ENCODE measurements around the gene CCIN. TPM values are rescaled to one million over a fixed set of nuclear protein-coding genes. Genes with fewer than 3 reads are reported as not detected.

Gene CCIN
- total RNA-seq, 1 donor from 2014 or later = 0.18 TPM

DNA sequence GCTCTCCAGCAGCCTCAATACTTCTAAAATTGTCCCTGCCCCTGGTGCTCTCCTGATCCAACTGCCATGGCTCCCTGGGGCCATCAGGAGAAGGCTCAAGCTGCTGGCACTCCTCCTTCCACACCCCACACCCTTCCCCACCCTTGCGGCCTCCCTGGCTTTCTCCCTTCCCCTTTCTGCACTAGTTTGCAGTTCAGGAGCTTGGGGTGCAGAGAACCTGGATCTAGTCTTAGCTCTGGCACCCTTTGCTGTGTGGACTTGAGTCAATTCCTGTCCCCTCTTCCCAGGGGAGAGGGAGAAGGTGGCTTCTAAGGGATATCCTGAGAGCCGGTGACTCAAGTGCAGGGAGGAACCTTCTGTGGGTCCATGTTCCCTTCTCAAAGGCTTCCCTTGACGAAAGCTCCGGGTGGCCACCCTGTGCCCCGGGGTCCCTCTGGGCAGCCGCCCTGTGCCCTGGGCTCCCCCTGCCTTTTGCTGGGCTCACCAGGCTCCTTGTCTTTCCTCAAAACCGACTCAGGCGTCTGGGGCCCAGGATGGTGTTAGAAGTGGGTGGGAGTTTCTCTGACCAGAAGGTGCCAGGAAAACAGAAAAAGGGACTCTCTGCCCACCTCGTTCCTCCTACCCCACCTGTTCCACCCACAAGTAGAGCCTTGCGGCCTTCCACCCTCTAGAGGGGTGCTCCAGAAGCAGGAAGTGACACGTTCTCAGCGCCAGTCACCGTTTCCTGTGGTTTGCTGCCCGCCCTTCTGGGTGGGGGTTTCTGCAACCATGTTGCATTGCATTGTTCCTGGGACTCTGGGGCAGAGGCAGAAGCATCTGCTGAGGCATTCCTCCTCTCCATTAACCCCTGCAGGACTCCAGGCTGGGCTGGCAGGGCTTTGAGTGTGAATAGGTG is 17.6 kb upstream of the CCIN start:
- intact Hi-C loops (cut with DNase I) = no loop called here
- peaks cover 87% of the 10 kb centered on the region for H3K4me1 ChIP-seq
- peaks cover 22% of the 10 kb centered on the region for H3K36me3 ChIP-seq
- TF ChIP-seq, protein P1, sequence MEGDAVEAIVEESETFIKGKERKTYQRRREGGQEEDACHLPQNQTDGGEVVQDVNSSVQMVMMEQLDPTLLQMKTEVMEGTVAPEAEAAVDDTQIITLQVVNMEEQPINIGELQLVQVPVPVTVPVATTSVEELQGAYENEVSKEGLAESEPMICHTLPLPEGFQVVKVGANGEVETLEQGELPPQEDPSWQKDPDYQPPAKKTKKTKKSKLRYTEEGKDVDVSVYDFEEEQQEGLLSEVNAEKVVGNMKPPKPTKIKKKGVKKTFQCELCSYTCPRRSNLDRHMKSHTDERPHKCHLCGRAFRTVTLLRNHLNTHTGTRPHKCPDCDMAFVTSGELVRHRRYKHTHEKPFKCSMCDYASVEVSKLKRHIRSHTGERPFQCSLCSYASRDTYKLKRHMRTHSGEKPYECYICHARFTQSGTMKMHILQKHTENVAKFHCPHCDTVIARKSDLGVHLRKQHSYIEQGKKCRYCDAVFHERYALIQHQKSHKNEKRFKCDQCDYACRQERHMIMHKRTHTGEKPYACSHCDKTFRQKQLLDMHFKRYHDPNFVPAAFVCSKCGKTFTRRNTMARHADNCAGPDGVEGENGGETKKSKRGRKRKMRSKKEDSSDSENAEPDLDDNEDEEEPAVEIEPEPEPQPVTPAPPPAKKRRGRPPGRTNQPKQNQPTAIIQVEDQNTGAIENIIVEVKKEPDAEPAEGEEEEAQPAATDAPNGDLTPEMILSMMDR (IDR thresholded peaks at IDR 0.05) = no peak
- H3K27me3 ChIP-seq (ENCODE audit: low read depth) = no peaks in the 10 kb centered on the region
- no peaks in the 10 kb centered on the region for H3K9me3 ChIP-seq
- peak overlapping the region; percentile 83 for H3K27ac ChIP-seq
- DNase-seq (peak; percentile 87), ATAC-seq (peak; percentile 74 to 81)
- H3K4me3 ChIP-seq = peak overlapping the region; percentile 4

DNA sequence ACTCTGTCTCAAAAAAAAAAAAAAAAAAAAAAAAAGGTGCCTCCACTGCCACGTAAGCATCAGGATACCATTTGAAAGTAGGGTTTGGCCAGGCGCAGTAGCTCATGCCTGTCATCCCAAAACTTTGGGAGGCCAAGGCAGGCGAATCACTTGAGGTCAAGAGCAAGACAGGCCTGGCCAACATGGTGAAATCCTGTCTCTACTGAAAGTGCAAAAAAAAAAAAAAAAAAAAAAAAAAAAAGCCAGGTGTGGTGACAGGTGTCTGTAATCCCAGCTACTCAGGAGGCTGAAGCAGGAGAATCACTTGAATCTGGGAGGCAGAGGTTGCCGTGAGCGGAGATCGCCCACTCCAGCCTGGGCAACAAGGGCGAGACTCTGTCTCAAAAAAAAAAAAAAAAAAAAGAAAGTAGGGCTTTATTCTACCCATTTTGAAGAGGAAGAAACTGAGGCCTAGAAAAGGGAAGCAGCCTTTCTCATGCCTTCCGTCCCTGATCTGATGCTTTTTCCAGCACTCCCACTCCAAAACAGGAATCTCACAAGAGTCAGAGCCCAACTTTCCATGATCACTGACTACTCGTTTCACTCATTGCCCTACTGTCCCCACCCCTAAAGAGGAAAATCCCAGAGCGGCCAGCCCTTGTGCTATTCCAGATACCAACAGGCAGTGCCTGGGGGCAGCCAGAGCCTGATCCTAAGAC is 16.3 kb upstream of the CCIN start:
- no peaks in the 10 kb centered on the region for H3K9me3 ChIP-seq
- H3K27ac ChIP-seq = peak overlapping the region; percentile 55
- intact Hi-C loops (cut with DNase I) = no loop called here
- peaks cover 26% of the 10 kb centered on the region for H3K36me3 ChIP-seq
- peaks cover 80% of the 10 kb centered on the region for H3K4me1 ChIP-seq
- TF ChIP-seq, protein P1 (IDR thresholded peaks at IDR 0.05) = no peak
- DNase-seq (no peak), ATAC-seq (no peak)
- no peaks in the 10 kb centered on the region for H3K27me3 ChIP-seq (ENCODE audit: low read depth)
- no peak overlapping the region for H3K4me3 ChIP-seq

DNA sequence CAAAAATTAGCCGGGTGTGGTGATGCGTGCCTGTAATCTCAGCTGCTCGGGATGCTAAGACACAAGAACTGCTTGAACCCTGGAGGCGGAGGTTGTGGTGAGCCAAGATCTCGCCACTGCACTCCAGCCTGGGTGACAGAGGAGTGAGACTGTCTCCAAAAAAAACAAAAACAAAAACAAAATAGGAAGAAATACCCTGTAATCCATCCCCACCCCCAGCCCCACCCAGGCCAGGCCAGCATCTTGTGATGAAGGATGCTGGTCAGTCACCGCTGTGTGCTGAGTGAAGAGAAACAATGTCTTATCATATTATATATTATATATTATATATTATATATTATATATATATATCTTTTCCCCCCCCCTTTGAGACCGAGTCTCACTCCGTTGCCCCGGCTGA is 15.4 kb upstream of the CCIN start:
- H3K9me3 ChIP-seq = no peaks in the 10 kb centered on the region
- no peaks in the 10 kb centered on the region for H3K27me3 ChIP-seq (ENCODE audit: low read depth)
- no peak overlapping the region for H3K4me3 ChIP-seq
- peaks cover 23% of the 10 kb centered on the region for H3K36me3 ChIP-seq
- H3K4me1 ChIP-seq = peaks cover 80% of the 10 kb centered on the region
- peak overlapping the region; percentile 59 for H3K27ac ChIP-seq
- TF ChIP-seq, protein P1 (IDR thresholded peaks at IDR 0.05) = no peak
- ATAC-seq = no peak
- intact Hi-C loops (cut with DNase I) = no loop called here
- no peak for DNase-seq

DNA sequence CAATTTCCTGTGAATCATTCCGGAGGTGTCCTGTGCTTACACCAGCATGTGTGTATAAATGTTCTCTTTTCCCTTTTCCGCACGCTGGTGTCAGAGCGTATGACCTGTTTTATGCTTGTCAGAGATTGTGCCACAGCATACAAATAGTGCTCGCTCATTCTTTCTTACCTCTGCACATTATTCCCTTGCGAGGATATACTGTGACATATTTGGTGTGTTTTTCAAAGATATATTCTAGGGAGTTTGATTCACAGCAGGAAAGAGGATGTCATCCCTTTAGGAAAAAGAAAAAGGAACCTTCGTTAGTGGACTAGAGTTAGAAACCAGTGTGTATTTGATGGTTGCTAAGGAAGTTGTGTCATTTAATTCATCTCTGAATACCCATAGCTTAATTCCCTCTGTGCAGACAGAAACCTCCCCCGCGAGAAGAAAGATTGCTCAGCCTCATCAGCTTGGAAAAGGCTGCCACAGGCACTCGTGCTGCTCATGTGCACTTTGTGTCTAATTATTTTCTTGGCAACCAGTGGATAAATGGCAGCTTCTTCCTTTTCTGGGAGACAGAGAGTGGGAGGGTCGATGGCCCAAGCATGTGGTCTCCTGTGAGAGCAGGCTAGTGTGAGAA is 14.7 kb upstream of the CCIN start:
- intact Hi-C loops (cut with DNase I) = no loop called here
- Histone ChIP-seq H3K36me3 (peaks cover 17% of the 10 kb centered on the region), H3K27ac (peak overlapping the region; percentile 59), H3K4me3 (no peak overlapping the region), H3K9me3 (no peaks in the 10 kb centered on the region), H3K27me3 (ENCODE audit: low read depth) (no peaks in the 10 kb centered on the region), H3K4me1 (peaks cover 78% of the 10 kb centered on the region)
- peak; percentile 77 for DNase-seq
- peak; percentile 58 to 67 for ATAC-seq
- TF ChIP-seq, protein P1 (IDR thresholded peaks at IDR 0.05) = no peak

DNA sequence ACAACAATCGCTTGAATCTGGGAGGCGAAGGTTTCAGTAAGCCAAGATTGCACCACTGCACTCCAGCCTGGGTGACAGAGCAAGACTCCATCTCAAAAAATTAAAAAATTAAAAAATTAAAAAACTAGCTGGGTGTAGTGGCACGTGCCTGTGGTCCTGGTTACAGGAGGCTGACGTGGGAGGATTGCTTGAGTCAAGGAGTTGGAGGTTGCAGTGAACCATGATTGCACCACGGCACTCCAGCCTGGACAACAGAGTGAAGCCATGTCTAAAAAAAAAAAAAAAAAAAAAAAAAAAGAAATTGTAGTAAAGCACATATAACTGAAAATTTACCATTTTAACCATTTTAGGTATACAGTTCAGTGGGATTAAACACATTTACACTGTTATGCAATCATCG is 13.1 kb upstream of the CCIN start:
- no peaks in the 10 kb centered on the region for H3K9me3 ChIP-seq
- no peak overlapping the region for H3K27ac ChIP-seq
- H3K36me3 ChIP-seq = peaks cover 5% of the 10 kb centered on the region
- no peak overlapping the region for H3K4me3 ChIP-seq
- H3K27me3 ChIP-seq (ENCODE audit: low read depth) = no peaks in the 10 kb centered on the region
- TF ChIP-seq, protein P1 (IDR thresholded peaks at IDR 0.05) = no peak
- peaks cover 63% of the 10 kb centered on the region for H3K4me1 ChIP-seq
- ATAC-seq (no peak), DNase-seq (no peak)
- intact Hi-C loops (cut with DNase I) = no loop called here
